ENCODE data around the gene ATXN1.
"Not testable (repeated sequence)": the region's sequence is repeated elsewhere in the genome, so short reads cannot be mapped to it uniquely, and the experiment has no call there.

ATXN1 gene

GRCh38 chr6:16263464-16264099 is 497.7 kb downstream of the ATXN1 start:
- DNase-seq = not testable (repeated sequence)

- not testable (repeated sequence) for DNase-seq
Observed at GRCh38 chr6:16262773-16263172, 498.5 kb downstream of the ATXN1 start.

- not testable (repeated sequence) for DNase-seq
Observed at GRCh38 chr6:16260602-16261001, 500.7 kb downstream of the ATXN1 start.

GRCh38 chr6:16259604-16260003 is 501.7 kb downstream of the ATXN1 start:
- not testable (repeated sequence) for DNase-seq

- DNase-seq = no peak
Observed at GRCh38 chr6:16258709-16259075, 502.6 kb downstream of the ATXN1 start.

- no peak for DNase-seq
Observed at GRCh38 chr6:16257999-16258708, 503.1 kb downstream of the ATXN1 start.

GRCh38 chr6:16256781-16257180 is 504.5 kb downstream of the ATXN1 start:
- no peak for DNase-seq

GRCh38 chr6:16254535-16254934 is 506.7 kb downstream of the ATXN1 start:
- no peak for DNase-seq

- DNase-seq = no peak
Observed at GRCh38 chr6:16253399-16254144, 507.7 kb downstream of the ATXN1 start.

GRCh38 chr6:16252686-16253299 is 508.5 kb downstream of the ATXN1 start:
- DNase-seq = no peak

- no peak for DNase-seq
Observed at GRCh38 chr6:16251706-16252105, 509.6 kb downstream of the ATXN1 start.

- peak; percentile 19 for DNase-seq
Observed at GRCh38 chr6:16249971-16250370, 511.3 kb downstream of the ATXN1 start.

All from NCI-H2081 treated with DMSO at 0.1 percent for 48 hours (cell line).